Measurements from ENCODE around the gene MT1B. TPM values are rescaled to one million over a fixed set of nuclear protein-coding genes. Genes with fewer than 3 reads are reported as not detected.

Gene MT1B
- total RNA-seq, 4 donors from 2014 or later, result not detected

- Histone ChIP-seq H3K4me1 (peaks cover 28 to 58% (median 40%) of the 10 kb centered on the region in 3 donors), H3K27me3 (no peaks in the 10 kb centered on the region), H3K9me3 (no peaks in the 10 kb centered on the region), H3K4me3 (no peak overlapping the region), H3K27ac (peak overlapping the region; percentile 82 to 95 (median 90)), H3K36me3 (no peaks in the 10 kb centered on the region)
- TF ChIP-seq CTCF (IDR thresholded peaks at IDR 0.05) (no peak), POLR2A (IDR thresholded peaks at IDR 0.05) (no peak)
- intact Hi-C loops (cut with DNase I), result no loop called here
- DNase-seq, result no peak
- 62 to 86% methylated on average over 1 to 2 of the region's 2 CpGs for WGBS, 2 donors
These were observed 40.3 kb upstream of the MT1B start for GRCh38 chr16:56611281-56611833.

- no peaks in the 10 kb centered on the region for H3K9me3 ChIP-seq
- H3K27ac ChIP-seq, result no peak overlapping the region
- TF ChIP-seq CTCF (IDR thresholded peaks at IDR 0.05), result no peak
- TF ChIP-seq POLR2A (IDR thresholded peaks at IDR 0.05), result no peak
- intact Hi-C loops (cut with DNase I), result no loop called here
- no peak overlapping the region for H3K4me3 ChIP-seq
- no peak for DNase-seq
- no peaks in the 10 kb centered on the region for H3K36me3 ChIP-seq
- H3K27me3 ChIP-seq, result peaks cover 0 to 17% (median 0%) of the 10 kb centered on the region in 4 donors
- H3K4me1 ChIP-seq, result peaks cover 22 to 58% (median 30%) of the 10 kb centered on the region in 3 donors
These were observed 38.0 kb upstream of the MT1B start for GRCh38 chr16:56613706-56614105.

- Histone ChIP-seq H3K4me1 (peaks cover 22 to 50% (median 26%) of the 10 kb centered on the region in 3 donors), H3K4me3 (no peak overlapping the region), H3K27ac (no peak overlapping the region), H3K36me3 (no peaks in the 10 kb centered on the region), H3K9me3 (no peaks in the 10 kb centered on the region), H3K27me3 (peaks cover 0 to 19% (median 0%) of the 10 kb centered on the region in 4 donors)
- TF ChIP-seq POLR2A (IDR thresholded peaks at IDR 0.05) (no peak), CTCF (IDR thresholded peaks at IDR 0.05) (no peak)
- intact Hi-C loops (cut with DNase I), result no loop called here
- no peak for DNase-seq
These were observed 37.1 kb upstream of the MT1B start for GRCh38 chr16:56614549-56614991.

GRCh38 chr16:56615353-56615752, 36.3 kb upstream of the MT1B start:
- Histone ChIP-seq H3K27ac (no peak overlapping the region), H3K27me3 (peaks cover 0 to 19% (median 0%) of the 10 kb centered on the region in 4 donors), H3K9me3 (no peaks in the 10 kb centered on the region), H3K36me3 (no peaks in the 10 kb centered on the region), H3K4me3 (no peak overlapping the region), H3K4me1 (peaks cover 18 to 42% (median 21%) of the 10 kb centered on the region in 3 donors)
- intact Hi-C loops (cut with DNase I), result no loop called here
- DNase-seq, result no peak
- 59 to 68% methylated on average over 3 of the region's 3 CpGs for WGBS, 2 donors
- TF ChIP-seq CTCF (IDR thresholded peaks at IDR 0.05), result no peak
- no peak for TF ChIP-seq POLR2A (IDR thresholded peaks at IDR 0.05)

- peak overlapping the region; percentile 10 to 54 (median 42) for H3K4me3 ChIP-seq
- no peaks in the 10 kb centered on the region for H3K36me3 ChIP-seq
- no peak for DNase-seq
- WGBS, 2 donors, result 61 to 71% methylated on average over 15 to 18 of the region's 23 CpGs
- H3K27me3 ChIP-seq, result peaks cover 0 to 19% (median 0%) of the 10 kb centered on the region in 4 donors
- peaks cover 9 to 28% (median 11%) of the 10 kb centered on the region in 3 donors for H3K4me1 ChIP-seq
- peak overlapping the region in 3 of 4 donors; percentile 58 to 64 (median 63) for H3K27ac ChIP-seq
- TF ChIP-seq POLR2A (IDR thresholded peaks at IDR 0.05) (no peak), CTCF (IDR thresholded peaks at IDR 0.05) (no peak)
- H3K9me3 ChIP-seq, result no peaks in the 10 kb centered on the region
- intact Hi-C loops (cut with DNase I), result no loop called here
These were observed 35.0 kb upstream of the MT1B start for GRCh38 chr16:56616608-56617211.

All from esophagus squamous epithelium (tissue), 5 donors.